HG03432 (cell line): Measurements from ENCODE around the gene DEFB131B.
A peak's percentile ranks its signal among the peaks of the same experiment; 100 is the strongest.
"Not testable (repeated sequence)": the region's sequence is repeated elsewhere in the genome, so short reads cannot be mapped to it uniquely, and the experiment has no call there.

ENCODE experiments used
- ATAC-seq: cut with Tn5 transposase; IDR thresholded peaks from one replicate; pipeline ENCODE4 v1.9.1; 2021; ENCODE audit warnings: mild to moderate bottlenecking, moderate library complexity; ENCODE audit not compliant: unreplicated experiment

The DEFB131B gene

GRCh38 chr11:71910775-71911174 is 32.5 kb downstream of the DEFB131B start:
- not testable (repeated sequence) for ATAC-seq

- ATAC-seq: not testable (repeated sequence)
Measured at GRCh38 chr11:71911321-71911985, 33.2 kb downstream of the DEFB131B start.

GRCh38 chr11:71911986-71912340 is 33.7 kb downstream of the DEFB131B start:
- ATAC-seq: not testable (repeated sequence)

GRCh38 chr11:71913756-71914526 is 35.7 kb downstream of the DEFB131B start:
- ATAC-seq: no peak

- ATAC-seq: no peak
Measured at GRCh38 chr11:71914617-71915189, 36.5 kb downstream of the DEFB131B start.

GRCh38 chr11:71917646-71918140 is 39.4 kb downstream of the DEFB131B start:
- ATAC-seq: no peak

GRCh38 chr11:71927820-71928736 is 49.8 kb downstream of the DEFB131B start, which contains the start of gene XNDC1N:
TSS of gene XNDC1N (minus strand) at chr11:71928594. CDS start at chr11:71923353, 5,241 bp downstream.
- peak; percentile 71 for ATAC-seq

GRCh38 chr11:71928737-71929443 is 50.6 kb downstream of the DEFB131B start, which contains the start of gene RNF121:
TSS of gene RNF121 (plus strand) at chr11:71929046. CDS start at chr11:71929062, 16 bp downstream.
- ATAC-seq: peak; percentile 85

- ATAC-seq: no peak
Measured at GRCh38 chr11:71929491-71929890, 51.2 kb downstream of the DEFB131B start.

- no peak for ATAC-seq
Measured at GRCh38 chr11:71930556-71931244, 52.4 kb downstream of the DEFB131B start.

GRCh38 chr11:71931245-71931602 is 53.0 kb downstream of the DEFB131B start:
- no peak for ATAC-seq

GRCh38 chr11:71933141-71933933 is 55.1 kb downstream of the DEFB131B start:
- ATAC-seq: no peak
